CD4-positive, alpha-beta T cell treated with Interferon gamma for 1 hour (primary cell): ENCODE results near the gene CORO2B.
"Not testable (repeated sequence)": the region's sequence is repeated elsewhere in the genome, so short reads cannot be mapped to it uniquely, and the experiment has no call there.

Experiments
- DNase-seq: peaks from one replicate; pipeline ENCODE4 v3.0.0-alpha.2; 2020

Gene CORO2B

DNA sequence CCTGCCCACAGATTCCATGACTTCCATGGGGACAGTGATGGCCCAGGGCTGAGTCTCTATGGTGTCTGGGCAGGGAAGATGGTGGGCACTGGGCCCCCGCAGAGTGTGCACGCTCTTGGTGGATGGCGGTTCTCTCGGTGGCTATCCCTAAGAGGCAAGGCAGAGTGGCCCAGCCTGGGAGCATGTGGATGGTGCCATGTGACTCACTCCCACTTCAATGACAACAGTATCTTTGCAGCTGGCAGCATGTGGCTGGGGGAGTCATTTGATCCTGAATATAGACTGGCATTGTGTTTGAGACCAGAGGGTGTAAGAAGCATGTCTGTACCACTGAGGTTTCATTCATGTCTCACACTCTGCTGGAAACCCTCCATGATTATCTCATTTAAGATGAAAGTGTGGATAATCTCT is 101.2 kb downstream of the CORO2B start:
- DNase-seq = no peak

DNA sequence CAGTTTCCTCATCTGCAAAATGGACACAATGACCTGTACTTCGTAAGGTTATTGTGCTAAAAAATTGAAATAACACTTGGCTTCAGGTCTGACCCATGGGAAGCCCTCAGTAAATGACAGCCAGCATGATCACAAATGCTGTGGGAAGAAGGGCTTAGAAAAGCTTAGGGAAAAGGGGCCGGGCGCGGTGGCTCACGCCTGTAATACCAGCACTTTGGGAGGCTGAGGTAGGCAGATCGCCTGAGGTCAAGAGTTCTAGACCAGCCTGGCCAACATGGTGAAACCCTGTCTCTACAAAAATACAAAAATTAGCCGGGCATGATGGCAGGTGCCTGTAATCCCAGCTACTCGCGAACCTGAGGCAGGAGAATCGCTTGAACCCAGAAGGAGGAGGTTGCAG is 102.0 kb downstream of the CORO2B start:
- DNase-seq = not testable (repeated sequence)

DNA sequence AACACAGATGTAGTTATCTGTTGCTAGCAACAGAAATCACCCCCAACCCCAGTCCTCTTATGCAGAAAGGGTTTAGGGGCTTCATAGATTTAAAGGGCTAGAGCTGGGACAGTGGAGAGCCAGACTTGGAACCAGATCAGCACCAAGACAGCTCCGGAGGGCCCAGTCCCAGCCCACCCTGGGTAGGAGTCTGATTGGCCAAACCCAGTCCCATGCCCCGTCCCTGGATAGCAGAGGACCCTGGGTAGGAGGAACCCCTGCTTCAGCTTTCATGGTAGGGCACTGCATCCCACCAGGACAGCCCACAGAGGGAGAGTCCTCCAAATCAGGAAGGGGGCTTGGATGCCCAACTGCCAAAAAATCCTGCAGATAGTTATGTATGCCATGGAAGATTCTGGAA is 103.0 kb downstream of the CORO2B start:
- DNase-seq = no peak

DNA sequence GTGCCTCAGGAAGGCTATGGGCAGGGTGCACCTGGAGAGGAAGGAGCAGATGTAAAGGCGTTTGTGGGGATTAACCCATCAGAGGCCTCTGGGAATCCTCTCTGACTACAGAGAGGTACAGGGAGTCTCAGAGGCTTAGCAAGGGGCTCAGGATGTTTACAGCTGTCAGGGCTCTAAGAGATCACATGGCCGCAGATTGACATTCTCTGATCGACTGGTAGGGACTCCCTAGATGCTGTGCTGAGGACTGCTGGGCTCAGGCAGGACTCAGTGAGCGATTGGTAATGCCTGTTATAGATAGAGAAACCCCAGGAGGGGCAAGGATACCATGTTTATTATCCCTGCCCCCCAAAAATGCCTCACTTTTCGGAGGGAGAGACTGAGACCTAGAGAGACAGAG is 103.5 kb downstream of the CORO2B start:
- DNase-seq = no peak

GRCh38 chr15:68683026-68683425 is 104.2 kb downstream of the CORO2B start:
- no peak for DNase-seq

GRCh38 chr15:68683551-68683950 is 104.8 kb downstream of the CORO2B start:
- DNase-seq = no peak

DNA sequence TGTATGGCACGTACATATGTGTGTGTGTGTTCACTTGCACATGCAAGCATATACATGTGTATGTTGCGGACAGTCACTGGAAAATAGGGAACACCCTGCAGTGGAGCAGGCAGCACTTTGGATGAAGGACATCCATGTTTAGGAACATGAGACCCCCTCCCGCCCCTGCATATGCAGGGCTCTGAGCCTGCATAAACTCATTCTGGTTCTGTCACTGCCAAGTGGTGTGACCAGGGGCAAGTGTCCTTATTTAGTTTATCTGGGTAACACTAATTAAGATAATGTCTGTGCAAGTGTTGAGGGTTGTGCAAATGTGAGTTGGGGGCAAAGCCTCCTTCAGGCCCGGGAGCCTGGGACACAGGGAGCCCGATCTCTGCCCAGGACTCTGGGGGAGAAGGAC is 105.7 kb downstream of the CORO2B start:
- no peak for DNase-seq

DNA sequence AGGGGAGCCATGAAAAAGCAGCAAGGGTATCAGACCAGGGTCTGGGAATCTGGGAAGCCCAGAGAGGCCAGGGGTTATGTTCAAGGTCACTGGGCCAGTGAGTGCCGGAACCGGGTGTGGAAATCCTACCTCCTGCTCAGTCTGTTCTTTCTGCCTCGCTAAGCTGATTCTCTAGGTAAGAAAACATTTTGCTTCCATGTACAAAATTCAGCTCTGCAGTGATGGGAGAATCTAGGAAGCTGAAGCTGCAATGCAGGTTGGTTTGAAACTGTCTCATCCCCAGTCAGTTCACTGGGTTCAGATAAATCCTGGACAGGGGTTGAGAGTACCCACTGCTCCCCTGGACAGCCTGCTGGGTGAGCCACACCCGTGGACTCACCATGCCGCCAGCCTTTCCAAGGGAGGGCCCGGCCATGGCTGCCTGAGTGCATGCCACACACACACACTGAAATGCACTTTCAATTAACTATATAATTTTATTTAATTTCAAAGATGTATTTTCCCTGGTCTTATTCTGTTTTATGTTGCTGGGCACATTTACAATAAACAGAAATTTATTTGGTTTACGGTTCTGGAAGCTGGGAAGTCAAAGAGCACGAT is 108.4 kb downstream of the CORO2B start:
- DNase-seq = no peak

DNA sequence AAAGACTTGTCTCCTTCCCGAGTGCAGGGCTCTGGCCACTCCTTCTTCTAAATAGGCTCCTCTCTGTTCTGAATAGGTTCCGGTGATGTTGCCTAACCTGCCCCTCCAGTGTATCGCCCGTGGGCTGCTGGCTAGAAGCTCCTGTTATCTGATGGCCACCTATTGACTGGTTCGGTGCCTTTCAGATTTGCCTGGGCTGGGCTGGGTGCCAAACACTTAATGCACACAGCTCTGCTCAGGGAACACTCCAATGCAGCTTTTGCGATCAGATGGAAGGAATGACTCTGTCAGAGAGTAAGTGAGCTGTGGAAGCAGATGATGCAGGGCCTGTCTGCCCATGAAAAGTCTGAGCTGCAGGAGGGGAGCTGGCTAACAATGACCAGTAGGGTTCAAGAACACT is 112.9 kb downstream of the CORO2B start:
- no peak for DNase-seq

GRCh38 chr15:68693071-68693470 is 114.3 kb downstream of the CORO2B start:
- DNase-seq = no peak

GRCh38 chr15:68694111-68694510 is 115.3 kb downstream of the CORO2B start:
- no peak for DNase-seq

DNA sequence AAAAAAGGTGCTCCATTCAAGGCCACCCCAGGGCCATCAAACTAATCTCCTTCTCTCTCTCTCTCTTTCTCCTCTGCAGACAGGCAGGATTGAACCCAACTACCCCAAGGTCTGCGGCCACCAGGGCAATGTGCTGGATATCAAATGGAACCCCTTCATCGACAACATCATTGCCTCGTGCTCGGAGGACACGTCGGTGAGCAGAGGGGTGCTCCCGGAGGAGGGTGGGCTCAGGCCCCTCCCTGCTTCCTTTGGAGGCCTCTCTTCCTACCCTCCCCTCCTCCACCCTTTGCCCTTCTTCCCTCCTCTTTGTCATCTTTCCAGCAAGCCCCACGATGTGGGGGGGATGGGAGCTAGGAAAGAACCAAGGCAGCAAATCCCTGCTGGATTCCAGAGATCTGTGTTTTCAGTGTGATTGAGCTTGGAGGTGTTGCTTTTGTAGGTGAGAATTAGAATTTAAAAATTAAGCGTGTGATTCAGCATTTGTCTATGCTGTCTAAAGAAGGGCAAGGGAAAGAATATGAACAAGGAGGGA is 116.3 kb downstream of the CORO2B start:
- DNase-seq = no peak

- DNase-seq = no peak
Measured at GRCh38 chr15:68696414-68697363, 117.9 kb downstream of the CORO2B start.

DNA sequence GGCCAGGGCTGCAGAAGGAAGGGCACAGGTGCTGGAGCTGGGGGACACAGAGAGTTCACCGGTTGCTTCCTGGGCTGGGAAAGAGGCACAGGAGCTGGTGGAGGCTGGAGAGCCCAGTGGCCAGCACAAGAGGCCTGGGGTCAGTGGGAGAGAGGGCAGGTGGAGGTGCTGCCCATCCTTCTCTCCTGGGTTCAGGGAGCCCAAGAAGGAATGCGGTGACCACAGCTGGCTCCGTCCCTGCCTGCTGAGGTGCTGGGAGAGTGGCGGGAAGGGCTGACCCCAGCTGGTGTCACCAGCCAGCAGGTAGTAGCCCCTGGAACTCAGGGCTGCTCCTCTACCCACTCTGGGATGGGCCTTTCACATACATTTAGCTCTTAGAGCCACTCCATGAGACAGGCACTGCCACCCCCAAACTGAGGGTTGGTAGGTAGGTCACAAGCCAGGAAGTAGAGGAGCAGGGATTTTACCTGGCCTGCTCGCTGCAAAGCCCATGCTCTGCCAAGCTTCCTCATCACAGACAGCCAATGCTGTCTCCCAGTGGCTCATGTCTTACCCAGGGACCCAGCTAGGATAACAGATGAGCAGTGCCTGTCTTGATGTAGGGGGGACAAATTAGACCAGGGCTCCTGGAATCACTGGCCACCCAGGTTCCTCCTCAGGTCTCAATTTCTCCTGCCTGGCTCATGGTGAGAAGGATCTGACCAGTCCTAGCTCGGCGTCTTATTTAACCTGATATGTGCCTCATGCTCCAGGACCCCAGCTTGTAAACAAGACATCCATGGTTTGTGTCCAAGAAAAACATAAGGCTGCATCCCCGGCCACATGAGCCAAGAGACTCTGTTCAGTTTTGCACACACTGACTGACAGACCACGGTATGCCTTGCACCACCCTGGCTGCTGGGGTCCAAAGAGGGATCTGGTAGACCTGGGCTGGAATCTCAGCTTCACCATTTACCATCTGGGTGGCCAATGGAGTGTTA is 119.2 kb downstream of the CORO2B start:
- no peak for DNase-seq

DNA sequence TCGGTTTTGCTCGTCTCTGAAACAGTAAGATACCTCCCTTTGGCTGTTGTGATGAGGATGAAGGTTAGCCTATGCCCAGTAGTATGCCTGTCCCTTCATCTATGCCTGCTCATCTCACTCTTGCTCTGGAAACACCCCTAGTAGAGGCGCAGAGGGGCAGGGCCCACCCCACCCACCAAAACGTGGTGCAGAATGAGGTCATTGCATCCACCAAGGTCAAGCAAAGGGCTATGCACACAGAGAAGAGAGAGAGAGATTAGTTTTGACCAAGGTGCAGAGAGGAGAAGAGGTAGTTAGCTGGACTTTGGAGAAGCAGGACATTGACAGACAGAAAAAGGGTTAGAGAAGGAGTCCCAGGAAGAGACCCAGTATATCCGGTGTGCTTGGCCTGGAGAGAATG is 119.9 kb downstream of the CORO2B start:
- no peak for DNase-seq

DNA sequence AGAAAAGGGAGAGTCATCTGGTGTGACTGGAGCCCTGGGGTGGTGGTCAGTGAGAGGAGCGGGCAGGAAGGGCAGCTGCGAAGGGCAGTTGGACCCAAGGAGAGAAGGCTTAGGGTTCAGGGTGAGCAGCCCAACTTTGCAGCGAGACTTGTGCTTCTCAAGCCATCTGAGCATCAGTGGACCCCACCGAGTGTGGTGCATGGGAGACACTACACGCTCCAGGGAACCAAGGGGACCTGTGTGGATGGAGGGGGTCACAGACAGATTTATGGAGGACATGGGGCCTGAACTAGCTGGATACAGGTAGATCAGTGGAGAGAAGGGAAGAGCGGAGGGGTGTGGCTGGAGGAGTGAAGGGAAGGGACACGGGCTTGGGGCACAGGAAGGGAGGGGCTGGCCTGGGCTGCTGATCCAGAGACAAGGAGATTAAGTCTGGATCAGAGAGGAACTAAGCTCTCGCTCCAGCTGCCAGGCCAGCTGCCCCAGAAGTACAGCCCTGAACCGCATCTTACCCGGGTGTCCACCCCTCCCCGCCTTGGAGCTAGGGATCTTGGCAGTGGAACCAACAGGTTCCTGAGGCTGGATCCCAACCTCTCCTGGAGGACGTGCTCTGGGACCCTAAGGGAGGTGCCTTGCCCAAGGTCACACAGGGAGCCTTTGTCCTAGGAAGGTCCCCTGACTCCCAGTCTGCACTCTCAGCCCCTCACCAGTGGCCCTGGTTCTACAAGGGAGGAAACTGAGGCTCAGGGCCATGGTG is 120.5 kb downstream of the CORO2B start:
- DNase-seq = no peak

- no peak for DNase-seq
Measured at GRCh38 chr15:68699881-68700454, 121.2 kb downstream of the CORO2B start.

DNA sequence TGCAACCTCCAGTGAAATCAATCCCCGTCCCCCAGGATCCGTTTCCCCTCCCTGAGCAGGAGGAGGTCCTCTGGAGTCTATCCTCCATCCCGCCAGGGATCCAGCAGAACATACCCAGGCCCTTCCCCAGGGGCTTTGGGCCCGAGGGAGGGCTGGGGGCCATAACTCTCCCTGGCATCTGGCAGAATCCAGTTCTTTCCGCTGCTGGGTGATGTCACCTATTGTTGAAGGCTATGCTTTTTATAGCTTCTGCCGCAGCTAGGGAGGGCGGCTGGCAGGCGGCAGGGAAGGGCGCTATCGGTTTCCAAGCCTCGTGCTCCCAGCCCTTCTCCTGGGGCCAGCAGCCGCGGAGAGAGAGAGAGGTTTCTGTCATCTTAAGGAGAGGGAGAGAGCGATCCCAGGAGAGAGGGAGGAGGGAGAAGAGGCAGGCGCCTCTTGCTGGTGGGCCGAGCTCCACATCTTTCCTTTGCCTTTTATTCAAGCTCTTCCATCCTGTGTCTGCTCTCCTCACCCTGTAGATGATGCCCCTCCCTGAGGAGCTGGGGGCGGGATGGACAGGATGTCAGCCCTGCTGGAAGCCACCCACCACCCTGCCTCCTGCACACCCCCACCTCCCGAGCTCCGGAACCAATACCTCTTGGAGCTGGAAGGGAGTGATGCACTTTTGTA is 121.8 kb downstream of the CORO2B start:
- DNase-seq = no peak

GRCh38 chr15:68701886-68702285 is 123.1 kb downstream of the CORO2B start:
- no peak for DNase-seq

GRCh38 chr15:68704496-68705021 is 125.8 kb downstream of the CORO2B start:
- DNase-seq = no peak

DNA sequence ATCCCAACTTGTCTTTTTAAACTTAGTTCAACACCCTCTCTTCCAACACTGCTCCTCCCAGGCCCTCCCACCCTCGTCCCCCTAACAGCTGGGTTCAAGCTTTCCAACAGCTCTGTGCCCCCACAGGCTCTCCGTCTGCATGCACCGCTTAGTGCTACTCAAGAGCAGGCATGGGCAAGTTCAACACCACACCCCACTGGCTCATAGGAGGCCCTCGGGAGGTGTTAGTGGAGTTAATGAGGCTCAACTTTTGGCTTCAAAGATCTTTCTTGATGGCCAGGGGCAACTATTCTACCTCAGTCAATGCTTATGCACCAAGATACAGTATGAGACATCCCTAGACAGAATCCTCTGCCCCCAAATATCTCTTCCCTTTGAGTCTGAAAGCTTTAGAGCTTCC is 127.5 kb downstream of the CORO2B start:
- DNase-seq = no peak
